H9 (cell line): Measurements from ENCODE around the gene FLCN. TPM values are rescaled to one million over a fixed set of nuclear protein-coding genes. Genes with fewer than 3 reads are reported as not detected.

Source experiments
- DNase-seq: peaks from one replicate; pipeline ENCODE4 v3.0.0-alpha.2; 2017
- H2AFZ ChIP-seq: one replicate; pipeline ENCODE4 v1.6.1; 2013; ENCODE audit warnings: mild to moderate bottlenecking, low read length, control low read depth, moderate library complexity
- H2AK5ac ChIP-seq: 2 replicates; pipeline ENCODE4 v1.6.1; 2013; ENCODE audit warnings: low read length, control low read depth, mixed read lengths; ENCODE audit not compliant: insufficient read length
- H2BK120ac ChIP-seq: one replicate; pipeline ENCODE4 v1.6.1; 2013; ENCODE audit warnings: low read depth, mild to moderate bottlenecking, low read length, control low read depth, inconsistent platforms; ENCODE audit not compliant: poor library complexity, severe bottlenecking
- H2BK12ac ChIP-seq: 2 replicates; pipeline ENCODE4 v1.6.1; 2013; ENCODE audit warnings: low read length, control low read depth, mixed read lengths, low read depth; ENCODE audit not compliant: insufficient read length
- H2BK15ac ChIP-seq: 2 replicates; pipeline ENCODE4 v1.6.1; 2013; ENCODE audit warnings: low read depth, low read length, control low read depth
- H2BK20ac ChIP-seq: one replicate; pipeline ENCODE4 v1.6.1; 2013; ENCODE audit warnings: low read depth, mild to moderate bottlenecking, low read length, control low read depth, inconsistent platforms; ENCODE audit not compliant: poor library complexity, severe bottlenecking
- H2BK5ac ChIP-seq: 2 replicates; pipeline ENCODE4 v1.6.1; 2013; ENCODE audit warnings: low read length, control low read depth, mixed read lengths; ENCODE audit not compliant: insufficient read length
- H3K14ac ChIP-seq: 2 replicates; pipeline ENCODE4 v1.6.1; 2013; ENCODE audit warnings: low read length, control low read depth; ENCODE audit not compliant: insufficient read depth
- H3K18ac ChIP-seq: 2 replicates; pipeline ENCODE4 v1.6.1; 2013; ENCODE audit warnings: low read depth, mild to moderate bottlenecking, mixed read lengths, low read length, control low read depth; ENCODE audit not compliant: insufficient read length
- H3K23ac ChIP-seq: 2 replicates; pipeline ENCODE4 v1.6.1; 2013; ENCODE audit warnings: low read length, control low read depth, mixed read lengths, low read depth; ENCODE audit not compliant: insufficient read length
- H3K23me2 ChIP-seq: 2 replicates; pipeline ENCODE4 v1.6.1; 2013; ENCODE audit warnings: low read depth, mild to moderate bottlenecking, mixed read lengths, low read length, control low read depth; ENCODE audit not compliant: insufficient read length, poor library complexity, severe bottlenecking
- H3K27ac ChIP-seq: 2 replicates; pipeline ENCODE4 v1.5.1; 2013; ENCODE audit warnings: low read length, control low read depth, mixed read lengths, low read depth; ENCODE audit not compliant: insufficient read length
- H3K27me3 ChIP-seq: 2 replicates; pipeline ENCODE4 v1.6.1; 2013; ENCODE audit warnings: low read length, control low read depth, inconsistent platforms; ENCODE audit not compliant: insufficient read depth
- H3K4ac ChIP-seq: 2 replicates; pipeline ENCODE4 v1.6.1; 2013; ENCODE audit warnings: low read depth, mild to moderate bottlenecking, control low read depth, inconsistent platforms, low read length, moderate library complexity
- H3K4me1 ChIP-seq: 2 replicates; pipeline ENCODE4 v1.6.1; 2013; ENCODE audit warnings: low read length, control low read depth, inconsistent platforms; ENCODE audit not compliant: insufficient read depth
- H3K4me2 ChIP-seq: 2 replicates; pipeline ENCODE4 v1.6.1; 2013; ENCODE audit warnings: low read length, control low read depth, mixed read lengths; ENCODE audit not compliant: insufficient read length, insufficient read depth
- H3K56ac ChIP-seq: 2 replicates; pipeline ENCODE4 v1.6.1; 2013; ENCODE audit warnings: low read depth, mild to moderate bottlenecking, mixed read lengths, low read length, control low read depth; ENCODE audit not compliant: insufficient read length
- H3K79me1 ChIP-seq: 2 replicates; pipeline ENCODE4 v1.6.1; 2013; ENCODE audit warnings: low read depth, mild to moderate bottlenecking, moderate library complexity, low read length, control low read depth, inconsistent platforms; ENCODE audit not compliant: insufficient read depth, poor library complexity, severe bottlenecking
- H3K79me2 ChIP-seq: 2 replicates; pipeline ENCODE4 v1.6.1; 2013; ENCODE audit warnings: low read length, control low read depth, inconsistent platforms; ENCODE audit not compliant: insufficient read depth
- H3K9ac ChIP-seq: 2 replicates; pipeline ENCODE4 v1.6.1; 2013; ENCODE audit warnings: low read length, control low read depth, mixed read lengths; ENCODE audit not compliant: insufficient read length; ENCODE audit errors: extremely low read depth
- H3K9me3 ChIP-seq: one replicate; pipeline ENCODE4 v1.6.1; 2013; ENCODE audit warnings: low read depth, low read length, inconsistent platforms; ENCODE audit not compliant: control insufficient read depth
- H3T11ph ChIP-seq: one replicate; pipeline ENCODE4 v1.6.1; 2013; ENCODE audit warnings: mild to moderate bottlenecking, low read length, control low read depth, inconsistent platforms
- H4K20me1 ChIP-seq: one replicate; pipeline ENCODE4 v1.6.1; 2013; ENCODE audit not compliant: control insufficient read depth, insufficient read length, insufficient read depth
- H4K5ac ChIP-seq: 2 replicates; pipeline ENCODE4 v1.6.1; 2013; ENCODE audit warnings: low read depth, mild to moderate bottlenecking, mixed read lengths, low read length, control low read depth; ENCODE audit not compliant: insufficient read length
- H4K8ac ChIP-seq: replicated peaks from 2 replicates; pipeline ENCODE4 v1.6.1; 2013; ENCODE audit warnings: low read length, control low read depth, mixed read lengths, low read depth; ENCODE audit not compliant: insufficient read length
- H4K91ac ChIP-seq: 2 replicates; pipeline ENCODE4 v1.6.1; 2013; ENCODE audit warnings: low read depth, mild to moderate bottlenecking, moderate library complexity, mixed read lengths, low read length, control low read depth; ENCODE audit not compliant: insufficient read length
- H3K27ac Mint-ChIP-seq, 3 experiments: 2 replicates in 2 of 3; 3 replicates in 1 of 3; pipeline ENCODE4 v1.8.0; 2020 to 2021; ENCODE audit warnings: mixed read lengths in 3 of 3, mild to moderate bottlenecking in 1 of 3, moderate library complexity in 1 of 3
- H3K27me3 Mint-ChIP-seq: 2 replicates; pipeline ENCODE4 v1.8.0; 2021; ENCODE audit warnings: low read depth, mild to moderate bottlenecking, moderate library complexity, mixed read lengths
- H3K36me3 Mint-ChIP-seq, 3 experiments: 2 replicates in 2 of 3; 3 replicates in 1 of 3; pipeline ENCODE4 v1.8.0; 2020 to 2021; ENCODE audit warnings: low read depth in 3 of 3, mixed read lengths in 3 of 3; ENCODE audit not compliant: insufficient read depth in 1 of 3
- H3K4me1 Mint-ChIP-seq, 2 experiments: 2 replicates each; pipeline ENCODE4 v1.8.0; 2020; ENCODE audit warnings: mixed read lengths in 2 of 2
- H3K4me3 Mint-ChIP-seq, 2 experiments: 2 replicates in 1 of 2; 3 replicates in 1 of 2; pipeline ENCODE4 v1.8.0; 2020 to 2021; ENCODE audit warnings: mild to moderate bottlenecking in 2 of 2, mixed read lengths in 2 of 2, moderate library complexity in 1 of 2
- H3K9me3 Mint-ChIP-seq, 2 experiments: 2 replicates in 1 of 2; 3 replicates in 1 of 2; pipeline ENCODE4 v1.8.0; 2020; ENCODE audit warnings: mild to moderate bottlenecking in 2 of 2, mixed read lengths in 2 of 2, moderate library complexity in 1 of 2
- CTCF ChIP-seq: fragments of 200-600 bp; sonication (generic); conservative IDR thresholded peaks from 3 replicates; pipeline ENCODE4 v1.8.0; 2021; ENCODE audit warnings: antibody characterized with exemption, mild to moderate bottlenecking
- WGBS: extraction: QIAGEN DNeasy Blood & Tissue Kit; methylation state at CpG from one replicate; pipeline ENCODE4 v1.1.7; 2013; ENCODE audit warnings: missing lambda C conversion rate, low lambda C conversion rate, mixed read lengths; ENCODE audit not compliant: insufficient read length; ENCODE audit errors: extremely low coverage; 5-methylcytosine and 5-hydroxymethylcytosine counted together
- total RNA-seq: library from RNA; stranded (reverse); gene quantifications from 2 replicates; pipeline ENCODE4 v1.2.1, GENCODE V29; 2021

The FLCN gene
- total RNA-seq, 1 experiment from 2014 or later: 33.3 TPM

GRCh38 chr17:17180741-17181525, 56.0 kb downstream of the FLCN start:
- H3K9me3 Mint-ChIP-seq: no peaks in the 10 kb centered on the region
- Histone ChIP-seq H3K18ac (no peak overlapping the region), H2BK5ac (no peak overlapping the region), H3K9ac (no peak overlapping the region), H3K9me3 (no peaks in the 10 kb centered on the region), H4K5ac (no peak overlapping the region), H2BK12ac (no peak overlapping the region), H3K23ac (no peak overlapping the region), H3K23me2 (no peaks in the 10 kb centered on the region), H3K27ac (no peak overlapping the region), H3K4ac (no peak overlapping the region), H2AK5ac (no peak overlapping the region), H3K56ac (no peak overlapping the region), H3K79me1 (no peaks in the 10 kb centered on the region), H3K79me2 (no peaks in the 10 kb centered on the region), H2BK15ac (no peak overlapping the region), H3K4me1 (no peaks in the 10 kb centered on the region), H3K27me3 (no peaks in the 10 kb centered on the region), H2AFZ (no peak overlapping the region), H2BK20ac (no peak overlapping the region), H2BK120ac (no peak overlapping the region), H4K20me1 (no peaks in the 10 kb centered on the region), H4K91ac (no peak overlapping the region), H3T11ph (no peak overlapping the region), H4K8ac (no peak overlapping the region), H3K4me2 (no peak overlapping the region), H3K14ac (no peak overlapping the region)
- DNase-seq: no peak
- H3K4me3 Mint-ChIP-seq: no peak overlapping the region
- peaks cover 3 to 14% of the 10 kb centered on the region in 2 experiments for H3K4me1 Mint-ChIP-seq
- no CpG with 5 or more reads among the region's 13 CpGs for WGBS
- H3K27me3 Mint-ChIP-seq: no peaks in the 10 kb centered on the region
- peaks cover 24 to 66% (median 53%) of the 10 kb centered on the region in 3 experiments; a peak in 6 of 7 replicates for H3K36me3 Mint-ChIP-seq
- H3K27ac Mint-ChIP-seq: peak overlapping the region in 1 of 3 experiments; percentile 86; a peak in 2 of 7 replicates
- no peak for TF ChIP-seq CTCF
